ENCODE measurements around the gene UNC5C. TPM values are rescaled to one million over a fixed set of nuclear protein-coding genes. Genes with fewer than 3 reads are reported as not detected.
A peak's percentile ranks its signal among the peaks of the same experiment; 100 is the strongest.

The UNC5C gene
- 1 to 10 TPM in 3 of 4 donors, under 1 TPM in 1; 0.98 to 2.3 (median 1.2) TPM for total RNA-seq

DNA sequence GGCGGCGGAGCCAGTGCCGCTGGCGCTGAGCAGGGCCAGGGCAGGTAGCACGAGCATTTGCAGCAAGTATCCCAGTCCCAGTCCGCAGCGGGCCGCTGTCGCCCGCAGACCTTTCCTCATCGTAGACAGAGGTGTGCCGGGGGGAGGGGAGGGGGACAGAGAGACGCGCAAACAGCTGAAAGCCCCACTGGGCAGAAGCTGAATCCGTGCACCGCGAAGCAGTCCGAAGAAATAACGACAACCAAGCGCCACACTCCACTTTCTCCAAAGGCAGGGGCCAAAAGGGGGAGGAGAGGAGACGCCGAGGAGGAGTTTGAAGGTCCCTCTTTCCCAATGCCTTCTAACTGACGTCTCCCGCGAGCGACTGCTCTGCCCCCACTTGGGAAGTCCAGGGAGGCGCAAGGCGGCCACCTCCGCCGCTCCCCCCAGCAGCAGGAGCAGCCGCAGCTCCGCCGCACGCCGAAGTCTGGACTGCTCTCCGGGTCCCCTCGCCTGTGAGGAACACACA is at the start of gene UNC5C:
TSS of gene UNC5C (minus strand) at position 236 of the 508 bp plus-strand sequence.
- 1% methylated on average over 13 of the region's 37 CpGs for WGBS
- Histone ChIP-seq H3K27me3 (peaks cover 49% of the 10 kb centered on the region), H3K27ac (peak within 1 kb of the TSS; percentile 52)

DNA sequence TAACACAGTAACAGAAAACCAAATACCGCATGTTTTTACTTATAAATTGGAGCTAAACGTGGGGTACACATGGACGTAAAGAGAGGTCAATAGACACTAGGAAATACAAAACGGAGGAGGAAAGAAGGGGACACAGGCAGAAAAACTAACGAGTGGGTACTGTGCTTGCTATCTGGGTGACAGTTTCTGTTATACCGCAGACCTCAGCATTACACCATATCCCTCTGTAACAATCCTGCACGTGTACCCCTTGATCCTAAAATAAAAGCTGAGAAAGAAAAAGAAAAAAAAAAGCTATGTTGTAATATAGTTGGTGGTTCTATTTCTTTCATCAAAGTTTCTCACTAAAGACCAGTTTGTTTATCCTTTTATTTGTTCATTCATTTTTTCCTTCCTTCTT is 47.9 kb upstream of the UNC5C start:
- H3K4me1 ChIP-seq = no peaks in the 10 kb centered on the region
- no peak overlapping the region for H3K27ac ChIP-seq
- DNase-seq (ENCODE audit: low spot score in 2 of 2) = no peak
- no peak overlapping the region for H3K4me3 ChIP-seq
- no peaks in the 10 kb centered on the region for H3K9me3 ChIP-seq
- 86% methylated on average over 7 of the region's 7 CpGs for whole genome bisulfite sequencing
- H3K27me3 ChIP-seq = no peaks in the 10 kb centered on the region
- TF ChIP-seq EP300 (IDR thresholded peaks at IDR 0.05) (no peak), POLR2AphosphoS5 (IDR thresholded peaks at IDR 0.05) (no peak), POLR2A (IDR thresholded peaks at IDR 0.05) (no peak)
- TF ChIP-seq, protein P1, sequence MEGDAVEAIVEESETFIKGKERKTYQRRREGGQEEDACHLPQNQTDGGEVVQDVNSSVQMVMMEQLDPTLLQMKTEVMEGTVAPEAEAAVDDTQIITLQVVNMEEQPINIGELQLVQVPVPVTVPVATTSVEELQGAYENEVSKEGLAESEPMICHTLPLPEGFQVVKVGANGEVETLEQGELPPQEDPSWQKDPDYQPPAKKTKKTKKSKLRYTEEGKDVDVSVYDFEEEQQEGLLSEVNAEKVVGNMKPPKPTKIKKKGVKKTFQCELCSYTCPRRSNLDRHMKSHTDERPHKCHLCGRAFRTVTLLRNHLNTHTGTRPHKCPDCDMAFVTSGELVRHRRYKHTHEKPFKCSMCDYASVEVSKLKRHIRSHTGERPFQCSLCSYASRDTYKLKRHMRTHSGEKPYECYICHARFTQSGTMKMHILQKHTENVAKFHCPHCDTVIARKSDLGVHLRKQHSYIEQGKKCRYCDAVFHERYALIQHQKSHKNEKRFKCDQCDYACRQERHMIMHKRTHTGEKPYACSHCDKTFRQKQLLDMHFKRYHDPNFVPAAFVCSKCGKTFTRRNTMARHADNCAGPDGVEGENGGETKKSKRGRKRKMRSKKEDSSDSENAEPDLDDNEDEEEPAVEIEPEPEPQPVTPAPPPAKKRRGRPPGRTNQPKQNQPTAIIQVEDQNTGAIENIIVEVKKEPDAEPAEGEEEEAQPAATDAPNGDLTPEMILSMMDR (IDR thresholded peaks at IDR 0.05) = no peak
- H3K36me3 ChIP-seq = no peaks in the 10 kb centered on the region

More for the DNA sequence above, at the start of gene UNC5C:
- TF ChIP-seq POLR2AphosphoS5 (IDR thresholded peaks at IDR 0.05) (no peak), POLR2A (IDR thresholded peaks at IDR 0.05) (no peak), EP300 (IDR thresholded peaks at IDR 0.05) (no peak)
- TF ChIP-seq, protein P1 (IDR thresholded peaks at IDR 0.05) = no peak
- Histone ChIP-seq H3K4me1 (peaks cover 27% of the 10 kb centered on the region), H3K4me3 (peak within 1 kb of the TSS; percentile 55), H3K36me3 (no peaks in the 10 kb centered on the region), H3K9me3 (no peaks in the 10 kb centered on the region)
- DNase-seq (ENCODE audit: low spot score in 2 of 2) = peak in 1 of 2 donors; percentile 75

DNA sequence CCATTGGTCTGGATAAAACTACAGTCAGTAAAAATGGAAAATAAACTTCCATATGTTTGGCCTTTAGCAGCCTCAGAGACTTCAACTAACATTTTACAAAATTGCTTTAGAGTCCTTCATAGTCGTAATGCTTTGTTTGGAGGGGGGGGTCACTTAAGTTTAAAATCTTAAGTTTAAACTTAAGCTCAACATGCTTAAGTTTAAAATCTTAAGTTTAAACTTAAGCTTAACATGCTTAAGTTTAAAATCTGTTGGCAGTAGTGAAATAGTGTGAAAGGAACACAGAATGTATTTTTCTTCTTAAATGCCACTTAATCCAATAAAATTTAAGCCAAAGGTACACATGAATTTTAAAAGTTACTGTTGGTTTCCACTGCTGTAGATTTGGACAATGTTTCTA is 45.9 kb upstream of the UNC5C start:
- DNase-seq (ENCODE audit: low spot score in 2 of 2) = no peak
- Histone ChIP-seq H3K27ac (no peak overlapping the region), H3K27me3 (no peaks in the 10 kb centered on the region), H3K4me1 (no peaks in the 10 kb centered on the region), H3K9me3 (no peaks in the 10 kb centered on the region), H3K4me3 (no peak overlapping the region), H3K36me3 (no peaks in the 10 kb centered on the region)
- TF ChIP-seq POLR2AphosphoS5 (IDR thresholded peaks at IDR 0.05) (no peak), EP300 (IDR thresholded peaks at IDR 0.05) (no peak), POLR2A (IDR thresholded peaks at IDR 0.05) (no peak)
- TF ChIP-seq, protein P1 (IDR thresholded peaks at IDR 0.05) = no peak
- WGBS = 88% methylated on average over 1 of the region's 1 CpG

DNA sequence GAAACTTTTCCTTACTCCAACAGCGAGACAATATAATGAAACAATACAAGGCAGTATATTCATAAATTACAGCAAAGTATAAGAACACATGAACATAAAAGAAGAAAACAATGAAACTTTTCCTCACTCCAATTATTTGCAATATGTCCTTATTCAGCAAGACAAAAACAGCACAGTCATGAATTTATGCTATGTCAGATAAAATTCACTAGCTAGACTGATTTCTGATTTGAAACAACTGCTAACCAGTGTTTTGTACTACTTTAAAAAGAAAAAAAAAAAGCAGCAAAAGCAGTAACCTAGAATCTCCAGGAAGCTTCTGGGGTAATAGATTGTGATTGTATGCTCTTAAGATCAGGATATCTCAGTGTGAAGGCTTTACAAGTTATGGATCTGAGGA is 45.2 kb upstream of the UNC5C start:
- H3K4me3 ChIP-seq = no peak overlapping the region
- H3K27ac ChIP-seq = no peak overlapping the region
- no peaks in the 10 kb centered on the region for H3K36me3 ChIP-seq
- no peak for DNase-seq (ENCODE audit: low spot score in 2 of 2)
- no peak for TF ChIP-seq POLR2AphosphoS5 (IDR thresholded peaks at IDR 0.05)
- TF ChIP-seq, protein P1 (IDR thresholded peaks at IDR 0.05) = no peak
- no peak for TF ChIP-seq EP300 (IDR thresholded peaks at IDR 0.05)
- TF ChIP-seq POLR2A (IDR thresholded peaks at IDR 0.05) = no peak
- no peaks in the 10 kb centered on the region for H3K27me3 ChIP-seq
- H3K4me1 ChIP-seq = no peaks in the 10 kb centered on the region
- WGBS = 87% methylated on average over 1 of the region's 1 CpG
- H3K9me3 ChIP-seq = no peaks in the 10 kb centered on the region

DNA sequence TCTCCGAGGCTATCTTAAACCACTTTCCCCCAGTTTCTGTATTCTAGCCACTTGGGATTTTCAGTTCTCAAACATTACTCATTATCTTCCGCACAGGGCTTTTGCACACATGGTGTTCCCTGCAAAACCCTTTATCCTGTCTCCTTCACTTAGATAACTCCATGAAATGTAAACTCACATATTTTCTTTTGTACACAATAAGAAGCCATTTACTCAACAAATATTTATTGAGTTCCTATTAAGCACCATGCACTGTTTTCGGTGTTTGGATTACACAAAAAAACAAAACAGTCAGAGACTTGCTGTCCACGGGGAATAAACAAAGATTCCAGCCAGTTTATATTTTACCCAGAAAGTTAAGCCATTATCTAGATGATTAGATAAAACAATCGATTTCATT is 42.5 kb upstream of the UNC5C start:
- WGBS = 80% methylated on average over 5 of the region's 5 CpGs
- no peak for DNase-seq (ENCODE audit: low spot score in 2 of 2)
- no peaks in the 10 kb centered on the region for H3K9me3 ChIP-seq
- H3K27ac ChIP-seq = no peak overlapping the region
- H3K4me1 ChIP-seq = no peaks in the 10 kb centered on the region
- no peaks in the 10 kb centered on the region for H3K36me3 ChIP-seq
- H3K27me3 ChIP-seq = no peaks in the 10 kb centered on the region
- H3K4me3 ChIP-seq = no peak overlapping the region
- TF ChIP-seq EP300 (IDR thresholded peaks at IDR 0.05) (no peak), POLR2A (IDR thresholded peaks at IDR 0.05) (no peak), POLR2AphosphoS5 (IDR thresholded peaks at IDR 0.05) (no peak)
- TF ChIP-seq, protein P1 (IDR thresholded peaks at IDR 0.05) = no peak
